Skeletal muscle cell (primary cell): ENCODE measurements around the gene COX4I2.
A peak's percentile ranks its signal among the peaks of the same experiment; 100 is the strongest.

Experiments used
- DNase-seq: peaks from one replicate; pipeline ENCODE4 v3.0.0-alpha.2; 2010; ENCODE audit warnings: low read depth
- H3K4me3 ChIP-seq: 2 replicates; pipeline ENCODE4 v1.5.1; 2011; ENCODE audit warnings: low read depth, mild to moderate bottlenecking, control low read depth, low read length, moderate library complexity

COX4I2 gene

DNA sequence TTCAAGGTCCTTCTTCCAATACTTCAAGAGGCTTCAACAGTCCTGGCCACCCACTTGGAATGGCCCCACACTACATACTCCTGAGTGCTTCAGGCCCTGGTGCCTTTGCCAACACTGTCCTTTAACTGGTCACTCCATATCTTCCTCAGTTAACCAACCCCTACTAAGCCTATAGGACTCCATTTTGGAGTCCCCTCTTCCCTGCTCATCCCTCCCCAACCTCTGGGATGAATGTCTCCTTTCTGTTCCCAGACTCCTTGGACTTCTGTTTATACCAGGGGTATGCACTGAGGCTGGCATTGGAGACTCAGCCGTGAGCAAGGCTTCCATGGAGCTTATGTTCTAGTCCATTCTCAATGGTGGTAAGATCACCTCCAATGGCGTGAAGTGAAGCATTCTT lies 33.6 kb downstream of the COX4I2 start:
- DNase-seq: no peak
- H3K4me3 ChIP-seq: no peak overlapping the region

DNA sequence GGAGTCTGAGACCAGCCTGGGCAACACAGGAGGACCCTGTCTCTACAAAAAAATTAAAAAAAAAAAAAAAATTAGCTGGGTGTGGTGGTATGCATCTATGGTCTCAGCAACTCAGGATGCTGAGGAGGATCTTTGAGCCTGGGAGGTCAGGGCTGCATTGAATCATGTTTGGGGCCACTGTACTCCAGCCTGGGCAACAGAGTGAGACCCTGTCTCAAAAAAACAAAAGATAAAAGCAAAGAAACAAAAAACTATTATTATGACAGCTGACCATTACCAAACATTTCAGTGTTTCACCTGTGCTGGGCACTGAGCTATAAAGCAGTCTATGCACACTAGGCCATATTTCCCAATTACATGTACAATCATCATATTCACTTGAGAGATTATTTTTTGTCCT lies 35.7 kb downstream of the COX4I2 start:
- H3K4me3 ChIP-seq: no peak overlapping the region
- no peak for DNase-seq

DNA sequence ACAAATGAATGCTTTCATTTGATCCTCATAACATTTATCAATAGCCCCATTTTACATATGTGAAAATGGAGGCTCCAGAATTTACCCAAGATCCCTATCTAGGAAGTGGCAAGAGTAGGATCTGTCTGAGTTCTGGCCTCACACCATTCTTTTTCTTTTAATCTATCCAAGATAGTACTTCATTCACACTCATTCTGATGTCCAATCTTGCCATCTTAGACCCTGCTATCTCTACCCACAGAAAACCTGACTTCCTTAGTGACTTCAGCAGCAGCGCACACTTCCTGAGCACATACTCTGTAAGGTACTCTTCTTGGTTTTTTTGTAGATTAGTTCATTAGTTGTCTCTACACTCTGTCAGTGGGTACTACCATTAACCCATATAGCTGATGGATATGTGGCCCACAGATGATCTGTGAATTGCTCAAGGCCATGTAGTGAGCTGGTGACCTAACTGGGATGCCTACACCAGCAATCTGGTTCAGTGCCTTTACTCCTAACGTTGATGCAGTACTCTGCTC lies 36.3 kb downstream of the COX4I2 start:
- H3K4me3 ChIP-seq: no peak overlapping the region

DNA sequence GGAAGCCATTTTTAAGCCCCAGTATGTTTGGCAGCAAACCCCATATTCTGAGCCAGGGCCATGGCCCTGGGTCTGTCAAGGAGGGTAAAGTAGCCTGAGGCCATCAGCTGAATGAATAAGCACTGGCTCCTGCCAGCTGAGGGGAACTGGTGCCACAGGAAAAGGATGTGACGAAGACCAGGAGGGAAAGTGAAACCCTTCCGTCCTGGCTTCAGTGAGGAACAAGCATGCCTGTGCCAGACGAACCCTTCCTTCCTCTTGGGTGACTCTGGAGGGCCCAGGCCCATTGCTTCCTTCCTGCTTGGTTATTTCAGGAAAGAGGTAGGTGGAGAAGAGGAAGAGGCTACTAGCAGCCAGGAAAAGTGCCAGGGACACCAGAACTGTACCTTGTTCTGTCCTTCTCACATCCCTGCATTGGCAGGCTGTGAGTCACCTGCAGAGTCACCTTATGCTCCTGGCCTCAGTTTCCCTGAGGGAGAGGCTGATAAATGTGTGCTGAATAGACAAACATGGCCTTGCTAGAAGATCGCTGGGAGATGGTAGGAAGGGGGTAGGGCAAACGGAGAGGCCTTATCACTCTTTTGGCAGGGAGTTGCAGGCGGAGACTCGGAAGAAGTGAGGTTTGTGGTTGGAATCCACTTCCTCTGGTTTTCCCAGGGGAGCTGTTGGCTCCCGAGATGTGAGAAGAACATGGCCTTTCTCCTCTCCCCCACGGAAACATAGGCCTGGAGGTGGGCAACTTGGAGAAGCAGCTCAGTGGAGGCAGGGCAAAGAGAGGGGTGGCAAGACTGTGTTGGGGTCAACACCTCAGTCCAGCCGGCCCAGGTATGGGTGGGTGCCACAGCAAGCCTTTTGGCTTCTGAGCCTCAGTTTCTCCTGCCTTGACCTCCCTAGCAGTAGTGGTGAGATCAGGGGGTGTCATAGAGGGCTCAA lies 37.4 kb downstream of the COX4I2 start:
- DNase-seq: peak; percentile 60
- no peak overlapping the region for H3K4me3 ChIP-seq

More for the DNA sequence above, 36.3 kb downstream of the COX4I2 start:
- no peak for DNase-seq

DNA sequence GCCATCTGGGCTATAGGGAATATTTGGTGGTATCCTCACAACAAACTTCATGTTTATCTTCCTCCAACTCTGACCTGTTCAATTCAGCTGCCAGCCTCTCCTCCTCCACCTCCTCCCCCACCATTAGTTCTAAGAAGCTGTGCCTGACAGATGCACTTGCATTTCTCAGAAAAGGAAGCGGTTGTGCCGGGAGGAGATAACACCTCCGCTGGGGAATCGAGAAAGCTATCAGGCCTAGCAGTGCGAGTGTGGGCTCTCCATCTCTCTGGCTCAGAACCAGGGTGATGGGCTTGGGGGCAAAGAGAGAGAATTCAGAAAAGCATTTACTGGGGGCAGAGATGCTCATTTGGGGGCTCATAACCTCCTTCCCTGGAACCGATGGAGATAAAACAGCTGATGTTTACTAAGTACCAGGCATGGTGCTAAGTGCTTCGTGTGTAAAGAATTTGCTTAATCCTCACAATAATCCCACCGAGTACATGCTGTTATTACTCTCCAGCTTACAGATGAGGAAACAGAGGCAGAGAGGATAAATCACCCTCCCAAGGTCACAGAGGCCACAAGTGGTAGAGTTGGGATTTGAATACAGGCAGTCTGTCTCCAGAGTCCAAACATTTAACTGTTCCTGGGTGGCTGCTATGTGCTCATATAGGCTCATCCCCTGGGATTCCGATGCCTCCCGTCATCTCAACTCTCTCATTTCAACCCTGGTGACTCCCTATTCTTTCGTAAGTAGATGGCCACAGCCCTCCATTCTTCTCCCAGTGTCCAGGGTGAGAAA lies 38.3 kb downstream of the COX4I2 start:
- H3K4me3 ChIP-seq: no peak overlapping the region
- DNase-seq: no peak

DNA sequence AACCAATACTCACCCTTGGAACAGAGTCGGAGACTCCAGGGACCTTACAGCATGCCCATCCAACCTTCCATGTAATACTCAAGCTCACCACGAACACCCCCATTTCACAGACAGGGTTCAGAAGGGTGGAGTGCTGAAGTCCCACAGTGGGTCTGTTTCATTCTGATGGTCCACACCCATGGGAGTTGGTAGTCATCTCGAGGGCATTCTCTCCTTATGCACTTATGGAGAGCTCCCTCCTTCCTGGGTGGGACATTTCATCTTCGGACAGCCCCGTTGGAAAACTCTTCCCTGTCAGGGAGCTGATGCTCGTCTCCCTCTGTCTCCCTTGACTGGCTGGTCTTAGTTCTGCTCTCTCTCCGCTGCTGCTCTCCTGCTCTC lies 38.9 kb downstream of the COX4I2 start:
- no peak overlapping the region for H3K4me3 ChIP-seq
- no peak for DNase-seq

- no peak overlapping the region for H3K4me3 ChIP-seq
- DNase-seq: no peak
Observed at GRCh38 chr20:31677553-31678260, 40.0 kb downstream of the COX4I2 start.

DNA sequence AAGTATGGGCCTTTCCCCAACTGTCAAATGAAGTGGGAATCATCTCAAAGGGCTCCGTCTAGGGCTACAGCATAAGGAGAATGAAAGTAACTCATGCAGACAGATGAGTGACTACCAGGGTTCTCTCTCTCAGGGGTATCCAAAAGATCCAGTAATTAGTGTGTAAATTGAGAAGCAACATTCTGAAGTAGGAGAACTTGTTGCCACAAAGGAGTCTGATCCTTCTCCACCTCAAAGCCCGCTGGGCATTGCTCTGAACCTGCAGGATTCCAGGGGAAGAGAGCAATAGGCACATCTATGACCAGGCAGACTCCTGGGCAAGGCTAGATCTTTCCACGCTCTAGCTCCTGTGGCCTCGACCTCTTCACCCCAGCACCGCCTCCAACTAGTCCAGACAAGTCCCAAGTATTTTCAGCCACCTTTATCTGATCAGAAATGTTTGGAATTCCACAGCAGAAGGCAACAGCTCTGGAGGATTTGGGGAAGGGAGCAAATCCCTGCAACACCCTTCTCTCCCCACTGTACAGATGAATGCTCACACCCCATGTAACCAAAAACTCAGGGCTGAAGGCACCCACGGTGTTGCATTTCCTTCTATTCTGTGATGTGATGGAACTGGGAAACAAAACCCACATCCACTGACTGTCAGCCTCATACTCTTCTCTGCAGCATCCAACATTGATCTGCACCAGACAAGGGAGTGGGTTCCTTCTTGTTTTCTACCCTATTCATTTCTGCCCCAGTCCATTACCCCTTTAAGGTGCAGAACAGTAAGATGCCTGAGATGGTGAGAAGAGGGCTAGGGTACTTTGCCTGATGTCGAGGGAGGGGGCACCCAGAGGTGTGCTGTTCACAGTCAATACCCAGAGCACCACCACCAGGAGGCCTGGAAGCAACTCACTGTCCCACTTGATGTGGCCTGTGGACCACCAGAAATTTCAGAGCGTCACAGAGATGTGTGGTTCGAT lies 41.0 kb downstream of the COX4I2 start:
- no peak for DNase-seq
- no peak overlapping the region for H3K4me3 ChIP-seq

DNA sequence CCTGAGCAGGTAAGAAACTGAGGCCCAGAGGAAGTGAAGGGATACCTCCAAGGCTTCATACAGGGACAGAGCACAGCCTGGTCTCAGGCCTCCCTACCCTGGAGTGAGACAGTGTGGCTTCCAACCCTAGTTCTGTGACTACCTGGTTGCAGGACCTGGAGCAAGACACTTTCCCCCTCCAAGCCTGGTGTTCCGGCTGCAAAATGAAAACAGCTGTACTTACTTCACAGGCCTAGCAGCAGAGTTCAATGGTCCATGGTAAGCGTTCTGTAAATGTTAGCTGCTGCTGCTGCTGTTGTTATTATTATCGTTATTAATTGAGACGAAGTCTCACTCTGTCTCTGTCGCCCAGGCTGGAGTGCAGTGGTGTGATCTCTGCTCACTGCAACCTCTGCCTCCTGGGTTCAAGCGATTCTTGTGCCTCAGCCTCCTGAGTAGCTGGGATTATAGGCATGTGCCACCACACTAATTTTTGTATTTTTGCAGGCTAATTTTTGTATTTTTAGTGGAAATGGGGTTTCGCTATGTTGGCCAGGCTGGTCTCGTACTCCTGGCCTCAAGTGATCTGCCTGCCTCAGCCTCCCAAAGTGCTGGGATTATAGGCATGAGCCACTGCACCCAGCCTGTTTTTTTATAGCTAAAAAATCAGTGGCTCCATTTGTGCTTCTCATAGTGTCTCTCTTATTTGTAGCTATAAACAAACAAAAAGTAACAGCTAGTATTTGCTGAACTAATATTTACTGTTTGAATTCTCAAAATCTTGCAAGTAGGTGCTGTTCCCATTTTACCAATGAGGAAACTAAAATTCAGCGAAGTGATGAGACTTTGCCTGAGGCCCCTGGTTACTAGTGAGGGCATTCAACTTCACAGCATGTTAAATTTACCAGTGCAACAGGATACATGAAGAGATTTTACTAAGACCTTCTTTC lies 41.9 kb downstream of the COX4I2 start:
- DNase-seq: no peak
- H3K4me3 ChIP-seq: no peak overlapping the region

- no peak for DNase-seq
- H3K4me3 ChIP-seq: no peak overlapping the region
Observed at GRCh38 chr20:31680286-31681127, 42.8 kb downstream of the COX4I2 start.

DNA sequence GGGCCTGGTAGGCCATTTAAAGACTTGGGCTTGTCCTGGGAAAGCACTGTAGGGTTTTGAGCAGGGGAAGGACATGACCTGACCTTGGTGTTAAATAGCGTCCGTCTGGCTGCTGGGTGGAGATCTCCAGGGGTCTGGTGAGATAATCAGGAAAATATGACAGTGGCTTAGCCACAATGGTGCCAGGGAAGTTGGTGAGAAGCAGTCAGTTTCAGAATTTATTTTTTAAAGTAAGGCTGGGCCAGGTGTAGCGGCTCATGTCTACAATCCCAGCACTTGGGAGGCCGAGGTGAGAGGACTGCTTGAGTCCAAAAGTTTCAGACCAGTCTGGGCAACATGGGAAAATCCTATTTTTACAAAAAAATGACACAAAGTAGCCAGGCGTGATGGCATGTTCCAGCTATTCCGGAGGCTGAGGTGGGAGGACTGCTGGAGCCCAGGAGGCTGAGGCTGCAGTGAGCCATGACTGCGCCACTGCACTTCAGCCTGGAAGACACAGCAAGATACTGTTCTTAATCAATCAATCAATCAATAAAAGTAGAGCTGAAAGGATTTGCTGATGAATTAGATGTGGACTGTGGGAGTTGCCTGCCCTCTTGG lies 43.5 kb downstream of the COX4I2 start:
- no peak overlapping the region for H3K4me3 ChIP-seq
- DNase-seq: no peak

DNA sequence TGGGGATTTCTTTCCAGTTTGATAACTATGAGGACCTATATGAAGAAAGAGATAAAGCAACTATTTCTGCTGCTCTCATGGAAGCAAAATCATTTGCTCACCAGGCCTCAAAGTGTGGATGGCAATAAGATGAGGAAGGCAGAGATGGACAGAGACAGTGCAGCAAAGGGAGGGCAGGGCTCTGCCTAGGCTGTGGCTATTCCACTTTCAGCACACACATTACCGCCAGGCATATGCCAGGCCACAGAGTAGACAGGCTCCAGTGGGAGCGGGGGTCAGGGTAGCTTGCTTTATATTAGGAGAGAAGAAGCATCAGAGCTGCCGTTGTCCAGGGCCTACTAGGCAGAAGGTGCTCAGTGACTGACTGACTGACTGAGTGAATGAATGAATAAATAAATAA lies 44.1 kb downstream of the COX4I2 start:
- H3K4me3 ChIP-seq: no peak overlapping the region
- DNase-seq: no peak

- no peak overlapping the region for H3K4me3 ChIP-seq
- no peak for DNase-seq
Observed at GRCh38 chr20:31682352-31682751, 44.6 kb downstream of the COX4I2 start.

DNA sequence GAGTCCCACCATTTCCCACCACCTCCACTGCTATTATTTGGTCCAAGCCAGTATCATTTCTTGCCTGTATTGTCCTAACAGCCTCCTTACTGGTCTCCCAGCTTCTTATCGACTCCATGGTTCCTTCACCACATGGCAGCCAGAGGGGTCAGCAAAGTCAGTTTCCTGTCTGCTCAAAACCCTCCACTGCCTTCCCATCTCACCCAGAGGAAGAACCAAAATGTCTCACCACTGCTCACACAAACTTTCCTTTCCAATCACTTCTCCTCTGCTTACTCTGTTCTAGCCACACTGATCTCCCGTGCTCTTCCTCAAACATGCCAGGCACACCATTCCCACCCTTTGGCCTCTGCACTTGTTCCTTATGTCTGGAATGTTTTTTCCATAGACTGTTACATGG lies 45.2 kb downstream of the COX4I2 start:
- H3K4me3 ChIP-seq: no peak overlapping the region
- no peak for DNase-seq

DNA sequence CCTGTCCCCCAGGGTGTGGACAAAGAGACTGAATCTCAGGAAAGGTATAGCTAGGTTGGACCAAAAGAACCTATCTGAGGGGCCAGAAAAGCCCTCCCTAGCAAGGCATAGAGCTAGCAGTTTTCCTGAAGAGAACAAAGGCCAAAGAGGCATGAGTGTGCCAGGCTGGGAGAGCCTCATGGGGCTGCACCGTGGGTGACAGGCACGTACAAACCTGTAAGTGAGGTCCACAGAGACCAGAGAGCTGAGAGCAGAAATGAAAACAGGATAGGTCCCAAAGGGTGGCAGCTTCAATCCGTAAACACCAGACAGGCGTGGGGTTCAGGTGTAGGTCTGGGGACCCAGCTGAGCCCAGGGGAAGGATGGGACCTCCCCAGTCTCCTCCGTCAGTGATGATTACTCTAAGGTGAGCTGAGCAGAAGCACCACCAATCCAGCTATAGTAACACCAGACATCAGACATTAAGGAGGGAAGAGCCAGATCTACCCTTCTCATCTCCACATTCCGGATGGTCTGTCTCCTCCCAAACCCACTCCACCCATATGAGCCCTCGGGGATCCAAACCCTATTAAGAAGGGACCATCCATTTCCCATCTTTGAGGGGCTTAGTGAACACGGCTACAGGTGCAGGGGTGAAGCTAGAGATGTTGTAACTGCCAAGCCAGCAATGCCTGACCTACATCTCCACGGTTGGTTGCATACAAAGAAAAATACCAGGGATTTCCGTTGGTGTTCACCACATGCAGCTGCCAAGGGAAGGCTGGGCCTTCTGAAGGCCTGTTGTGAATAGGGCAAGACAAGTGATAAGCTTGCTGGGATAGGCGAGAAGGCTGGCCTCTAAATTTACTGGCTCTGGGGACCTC lies 46.7 kb downstream of the COX4I2 start:
- H3K4me3 ChIP-seq: no peak overlapping the region
- no peak for DNase-seq
